Loucy (cell line): ENCODE data around the gene JAM3.

Source experiments
- CTCF ChIP-seq: fragments of 200-600 bp; sonication (generic); conservative IDR thresholded peaks from 2 replicates; pipeline ENCODE4 v1.5.1; 2014; ENCODE audit warnings: mild to moderate bottlenecking, antibody characterized with exemption, low read length
- EZH2phosphoT487 ChIP-seq: fragments of 200-600 bp; IDR thresholded peaks from 2 replicates; pipeline ENCODE4 v1.6.1; 2018; ENCODE audit warnings: antibody characterized with exemption, mild to moderate bottlenecking, moderate library complexity, borderline replicate concordance

GRCh38 chr11:134155456-134155855 lies 86.6 kb downstream of the JAM3 start:
- no peak for TF ChIP-seq EZH2phosphoT487
- TF ChIP-seq CTCF: no peak
